Activated naive CD4-positive, alpha-beta T cell treated with anti-CD3 and anti-CD28 coated beads, Interleukin-2, amount 10 ng/mL, durations not matched to agents 7 days and 5 days (primary cell): ENCODE data around the gene MYRFL.
"Not testable (repeated sequence)": the region's sequence is repeated elsewhere in the genome, so short reads cannot be mapped to it uniquely, and the experiment has no call there.

Experiments
- CTCF ChIA-PET: fragments of 350-600 bp; sonication (Branson Sonifier 250); formaldehyde crosslinking; loops from one replicate; lab custom pipeline; 2021; ENCODE audit warnings: antibody characterized with exemption; lab: Charles Lee
- DNase-seq: peaks from one replicate; pipeline ENCODE4 v3.0.0-alpha.2; 2020
- H3K27ac Mint-ChIP-seq: one replicate; pipeline ENCODE4 v1.8.0; 2021; ENCODE audit warnings: mild to moderate bottlenecking, moderate library complexity, mixed read lengths
- H3K27me3 Mint-ChIP-seq: one replicate; pipeline ENCODE4 v1.8.0; 2021; ENCODE audit warnings: mild to moderate bottlenecking, mixed read lengths
- H3K36me3 Mint-ChIP-seq: one replicate; pipeline ENCODE4 v1.8.0; 2021; ENCODE audit warnings: mixed read lengths
- H3K4me1 Mint-ChIP-seq: one replicate; pipeline ENCODE4 v1.8.0; 2021; ENCODE audit warnings: mixed read lengths
- H3K4me3 Mint-ChIP-seq: one replicate; pipeline ENCODE4 v1.8.0; 2021; ENCODE audit warnings: mild to moderate bottlenecking, moderate library complexity, mixed read lengths
- H3K9me3 Mint-ChIP-seq: one replicate; pipeline ENCODE4 v1.8.0; 2021; ENCODE audit warnings: mixed read lengths

Gene MYRFL

GRCh38 chr12:69824966-69825560 is at the start of gene MYRFL:
Gene MYRFL, plus strand, starts transcription at chr12:69825227. Its CDS starts 291 bp downstream, at chr12:69825518.
- CTCF ChIA-PET: no interaction called here
- H3K27ac Mint-ChIP-seq: no peak within 1 kb of the TSS
- H3K4me3 Mint-ChIP-seq: no peak within 1 kb of the TSS

GRCh38 chr12:69779928-69780327 is 45.1 kb upstream of the MYRFL start:
- Mint-ChIP-seq H3K9me3 (peaks cover 6% of the 10 kb centered on the region), H3K4me3 (no peak overlapping the region), H3K27ac (no peak overlapping the region), H3K27me3 (no peaks in the 10 kb centered on the region), H3K4me1 (no peaks in the 10 kb centered on the region), H3K36me3 (peaks cover 14% of the 10 kb centered on the region)
- DNase-seq: peak; percentile 21
- CTCF ChIA-PET: no interaction called here

More at GRCh38 chr12:69824966-69825560, at the start of gene MYRFL:
- Mint-ChIP-seq H3K4me1 (no peaks in the 10 kb centered on the region), H3K27me3 (no peaks in the 10 kb centered on the region), H3K9me3 (no peaks in the 10 kb centered on the region), H3K36me3 (no peaks in the 10 kb centered on the region)
- no peak for DNase-seq

- H3K27ac Mint-ChIP-seq: no peak overlapping the region
- no peak for DNase-seq
- peaks cover 23% of the 10 kb centered on the region for H3K36me3 Mint-ChIP-seq
- no peak overlapping the region for H3K4me3 Mint-ChIP-seq
- peaks cover 6% of the 10 kb centered on the region for H3K9me3 Mint-ChIP-seq
- CTCF ChIA-PET: no interaction called here
- no peaks in the 10 kb centered on the region for H3K4me1 Mint-ChIP-seq
- no peaks in the 10 kb centered on the region for H3K27me3 Mint-ChIP-seq
Observed at GRCh38 chr12:69783365-69783764, 41.7 kb upstream of the MYRFL start.

- CTCF ChIA-PET: no interaction called here
- peaks cover 23% of the 10 kb centered on the region for H3K36me3 Mint-ChIP-seq
- peaks cover 15% of the 10 kb centered on the region for H3K9me3 Mint-ChIP-seq
- H3K4me3 Mint-ChIP-seq: no peak overlapping the region
- H3K27ac Mint-ChIP-seq: no peak overlapping the region
- H3K27me3 Mint-ChIP-seq: no peaks in the 10 kb centered on the region
- DNase-seq: no peak
- no peaks in the 10 kb centered on the region for H3K4me1 Mint-ChIP-seq
Observed at GRCh38 chr12:69789351-69789750, 35.7 kb upstream of the MYRFL start.

GRCh38 chr12:69792533-69792932 is 32.5 kb upstream of the MYRFL start:
- no peak for DNase-seq
- no peaks in the 10 kb centered on the region for H3K4me1 Mint-ChIP-seq
- no peak overlapping the region for H3K27ac Mint-ChIP-seq
- H3K9me3 Mint-ChIP-seq: peaks cover 15% of the 10 kb centered on the region
- H3K36me3 Mint-ChIP-seq: peaks cover 29% of the 10 kb centered on the region
- no peak overlapping the region for H3K4me3 Mint-ChIP-seq
- H3K27me3 Mint-ChIP-seq: no peaks in the 10 kb centered on the region
- CTCF ChIA-PET: no interaction called here

GRCh38 chr12:69807101-69807897 is 17.7 kb upstream of the MYRFL start:
- H3K4me1 Mint-ChIP-seq, CTCF ChIA-PET, DNase-seq, H3K27me3 Mint-ChIP-seq, H3K4me3 Mint-ChIP-seq, H3K27ac Mint-ChIP-seq: not testable (repeated sequence)
- peaks cover 20% of the 10 kb centered on the region for H3K9me3 Mint-ChIP-seq
- peaks cover 40% of the 10 kb centered on the region for H3K36me3 Mint-ChIP-seq

- peaks cover 32% of the 10 kb centered on the region for H3K36me3 Mint-ChIP-seq
- H3K9me3 Mint-ChIP-seq: peaks cover 18% of the 10 kb centered on the region
- no peak for DNase-seq
- H3K27ac Mint-ChIP-seq: no peak overlapping the region
- no peak overlapping the region for H3K4me3 Mint-ChIP-seq
- no peaks in the 10 kb centered on the region for H3K4me1 Mint-ChIP-seq
- CTCF ChIA-PET: no interaction called here
- no peaks in the 10 kb centered on the region for H3K27me3 Mint-ChIP-seq
Observed at GRCh38 chr12:69810870-69811498, 14.0 kb upstream of the MYRFL start.

GRCh38 chr12:69816082-69816481 is 8.9 kb upstream of the MYRFL start:
- CTCF ChIA-PET: no interaction called here
- Mint-ChIP-seq H3K9me3 (no peaks in the 10 kb centered on the region), H3K36me3 (peaks cover 3% of the 10 kb centered on the region)

GRCh38 chr12:69821032-69821455 is 4.0 kb upstream of the MYRFL start:
- no peaks in the 10 kb centered on the region for H3K27me3 Mint-ChIP-seq
- H3K27ac Mint-ChIP-seq: no peak overlapping the region
- CTCF ChIA-PET: no interaction called here
- no peaks in the 10 kb centered on the region for H3K4me1 Mint-ChIP-seq
- no peak overlapping the region for H3K4me3 Mint-ChIP-seq
- no peaks in the 10 kb centered on the region for H3K9me3 Mint-ChIP-seq
- DNase-seq: no peak
- peaks cover 3% of the 10 kb centered on the region for H3K36me3 Mint-ChIP-seq

More at GRCh38 chr12:69816082-69816481, 8.9 kb upstream of the MYRFL start:
- Mint-ChIP-seq H3K4me1 (no peaks in the 10 kb centered on the region), H3K27me3 (no peaks in the 10 kb centered on the region), H3K27ac (no peak overlapping the region), H3K4me3 (no peak overlapping the region)
- no peak for DNase-seq

GRCh38 chr12:69821456-69822159 is 3.4 kb upstream of the MYRFL start:
- CTCF ChIA-PET: no interaction called here
- H3K27ac Mint-ChIP-seq: no peak overlapping the region
- H3K36me3 Mint-ChIP-seq: peaks cover under 1% of the 10 kb centered on the region
- no peaks in the 10 kb centered on the region for H3K4me1 Mint-ChIP-seq
- H3K27me3 Mint-ChIP-seq: no peaks in the 10 kb centered on the region
- DNase-seq: no peak
- H3K9me3 Mint-ChIP-seq: no peaks in the 10 kb centered on the region
- no peak overlapping the region for H3K4me3 Mint-ChIP-seq

GRCh38 chr12:69822201-69822860 is 2.7 kb upstream of the MYRFL start:
- no peak overlapping the region for H3K27ac Mint-ChIP-seq
- no peaks in the 10 kb centered on the region for H3K4me1 Mint-ChIP-seq
- CTCF ChIA-PET: no interaction called here

GRCh38 chr12:69824028-69824427 is 999 bp upstream of the MYRFL start:
- Mint-ChIP-seq H3K4me1 (no peaks in the 10 kb centered on the region), H3K27ac (no peak overlapping the region), H3K9me3 (no peaks in the 10 kb centered on the region), H3K4me3 (no peak overlapping the region), H3K36me3 (no peaks in the 10 kb centered on the region), H3K27me3 (no peaks in the 10 kb centered on the region)
- CTCF ChIA-PET: no interaction called here
- no peak for DNase-seq

More at GRCh38 chr12:69822201-69822860, 2.7 kb upstream of the MYRFL start:
- Mint-ChIP-seq H3K27me3 (no peaks in the 10 kb centered on the region), H3K9me3 (no peaks in the 10 kb centered on the region), H3K4me3 (no peak overlapping the region), H3K36me3 (no peaks in the 10 kb centered on the region)
- DNase-seq: no peak

GRCh38 chr12:69828897-69829296 is 3.9 kb downstream of the MYRFL start:
- peaks cover 3% of the 10 kb centered on the region for H3K27me3 Mint-ChIP-seq
- CTCF ChIA-PET: no interaction called here

GRCh38 chr12:69833696-69834095 is 8.7 kb downstream of the MYRFL start:
- H3K4me3 Mint-ChIP-seq: no peak overlapping the region
- H3K27ac Mint-ChIP-seq: no peak overlapping the region
- H3K36me3 Mint-ChIP-seq: no peaks in the 10 kb centered on the region
- H3K27me3 Mint-ChIP-seq: peaks cover 14% of the 10 kb centered on the region
- H3K9me3 Mint-ChIP-seq: no peaks in the 10 kb centered on the region
- DNase-seq: no peak
- no peaks in the 10 kb centered on the region for H3K4me1 Mint-ChIP-seq
- CTCF ChIA-PET: no interaction called here

More at GRCh38 chr12:69828897-69829296, 3.9 kb downstream of the MYRFL start:
- H3K9me3 Mint-ChIP-seq: no peaks in the 10 kb centered on the region
- DNase-seq: no peak
- no peaks in the 10 kb centered on the region for H3K4me1 Mint-ChIP-seq
- no peak overlapping the region for H3K27ac Mint-ChIP-seq
- H3K36me3 Mint-ChIP-seq: no peaks in the 10 kb centered on the region
- H3K4me3 Mint-ChIP-seq: no peak overlapping the region
